Stomach (tissue), 4 donors: ENCODE results near the gene MINDY3.

Experiments used
- CTCF ChIP-seq, 7 experiments: fragments of 450-650 bp in 4 of 7; fragments of 200-600 bp in 3 of 7; sonication (generic) in 3 of 7; IDR thresholded peaks; one replicate each; pipeline ENCODE4 v1.5.1; 2016 to 2019; ENCODE audit warnings: antibody characterized with exemption in 7 of 7, control low read depth in 2 of 7, mild to moderate bottlenecking in 1 of 7
- EP300 ChIP-seq: sonication (generic); formaldehyde crosslinking; IDR thresholded peaks from one replicate; pipeline ENCODE4 v1.6.1; 2017; ENCODE audit warnings: antibody characterized with exemption
- POLR2A ChIP-seq, 4 donors: fragments of 450-650 bp; IDR thresholded peaks; one replicate each; pipeline ENCODE4 v1.6.1; 2016; ENCODE audit warnings: antibody characterized with exemption in 4 of 4, control low read depth in 2 of 4, mild to moderate bottlenecking in 1 of 4, moderate library complexity in 1 of 4

- no peak for TF ChIP-seq CTCF (IDR thresholded peaks at IDR 0.05)
- TF ChIP-seq EP300, result no peak
- TF ChIP-seq POLR2A (IDR thresholded peaks at IDR 0.05), result no peak
Observed at GRCh38 chr10:15738270-15738925, 121.9 kb downstream of the MINDY3 start.
